Measurements from ENCODE around the gene LKAAEAR1.

- no peak for TF ChIP-seq CTCF (IDR thresholded peaks at IDR 0.05)
- TF ChIP-seq ZFX (IDR thresholded peaks at IDR 0.05; ENCODE audit: borderline replicate concordance): no peak
Observed at GRCh38 chr20:64041040-64041780, 43.0 kb downstream of the LKAAEAR1 start.
